NAMALWA (cell line): Measurements from ENCODE around the gene MRPL17.

Source experiments
- DNase-seq: peaks from one replicate; pipeline ENCODE4 v3.0.0-alpha.2; 2015; ENCODE audit warnings: low spot score

The MRPL17 gene

DNA sequence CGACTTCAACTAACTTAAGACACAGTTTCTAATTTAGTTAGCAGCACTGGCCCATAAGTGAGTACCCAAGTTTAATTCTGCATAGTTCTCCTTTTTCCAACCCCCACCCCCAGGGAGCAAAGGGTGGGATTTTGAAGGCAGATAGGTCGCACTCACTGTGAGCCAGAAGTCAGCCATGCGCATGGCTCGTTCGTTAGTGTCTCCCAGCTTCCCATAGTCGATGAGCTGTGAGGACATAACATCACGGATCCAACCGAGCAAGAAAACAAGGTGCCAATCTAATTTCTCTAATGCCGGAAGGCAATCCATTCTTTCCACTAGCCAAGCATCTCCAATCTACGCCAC, 577 bp downstream of the MRPL17 start:
- no peak for DNase-seq

GRCh38 chr11:6681949-6682348, 1.2 kb downstream of the MRPL17 start:
- no peak for DNase-seq

GRCh38 chr11:6681505-6681904, 1.6 kb downstream of the MRPL17 start:
- DNase-seq: no peak

DNA sequence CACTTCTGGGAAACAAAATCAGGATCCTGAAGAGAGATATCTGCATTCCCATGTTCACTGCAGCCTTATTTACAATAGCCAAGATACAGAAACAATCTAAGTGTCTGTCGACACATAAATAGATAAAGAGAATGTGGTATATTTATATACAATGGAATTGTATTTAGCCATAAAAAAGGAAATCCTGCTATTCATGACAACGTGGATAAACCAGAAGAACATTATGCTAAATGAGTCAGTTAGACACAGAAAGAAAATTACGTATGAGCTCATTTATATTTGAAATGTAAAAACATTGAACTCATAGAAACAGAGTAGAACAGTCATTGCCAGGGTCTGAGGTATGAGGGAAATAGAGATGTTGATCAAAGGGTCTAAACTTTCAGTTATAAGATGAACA, 6.1 kb downstream of the MRPL17 start:
- no peak for DNase-seq

GRCh38 chr11:6674862-6675261, 8.3 kb downstream of the MRPL17 start:
- DNase-seq: no peak

DNA sequence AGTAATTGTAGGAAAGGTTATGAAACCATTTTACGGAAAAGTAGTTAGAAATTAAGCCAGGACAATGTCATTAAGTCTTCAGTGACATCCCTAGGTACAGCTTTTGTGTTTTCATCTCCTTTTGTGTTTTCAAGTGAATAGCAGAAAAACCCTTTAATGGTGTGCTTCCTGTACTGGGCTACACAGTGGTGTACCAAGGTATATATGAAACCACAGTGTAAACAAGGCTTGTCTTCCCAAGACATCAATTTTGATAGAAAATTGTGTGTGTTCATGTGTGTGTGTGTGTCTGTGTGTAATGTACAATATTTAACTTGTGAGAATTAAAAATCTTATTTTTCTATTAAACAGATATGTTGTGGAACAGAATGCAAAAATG, 8.9 kb downstream of the MRPL17 start:
- DNase-seq: no peak

DNA sequence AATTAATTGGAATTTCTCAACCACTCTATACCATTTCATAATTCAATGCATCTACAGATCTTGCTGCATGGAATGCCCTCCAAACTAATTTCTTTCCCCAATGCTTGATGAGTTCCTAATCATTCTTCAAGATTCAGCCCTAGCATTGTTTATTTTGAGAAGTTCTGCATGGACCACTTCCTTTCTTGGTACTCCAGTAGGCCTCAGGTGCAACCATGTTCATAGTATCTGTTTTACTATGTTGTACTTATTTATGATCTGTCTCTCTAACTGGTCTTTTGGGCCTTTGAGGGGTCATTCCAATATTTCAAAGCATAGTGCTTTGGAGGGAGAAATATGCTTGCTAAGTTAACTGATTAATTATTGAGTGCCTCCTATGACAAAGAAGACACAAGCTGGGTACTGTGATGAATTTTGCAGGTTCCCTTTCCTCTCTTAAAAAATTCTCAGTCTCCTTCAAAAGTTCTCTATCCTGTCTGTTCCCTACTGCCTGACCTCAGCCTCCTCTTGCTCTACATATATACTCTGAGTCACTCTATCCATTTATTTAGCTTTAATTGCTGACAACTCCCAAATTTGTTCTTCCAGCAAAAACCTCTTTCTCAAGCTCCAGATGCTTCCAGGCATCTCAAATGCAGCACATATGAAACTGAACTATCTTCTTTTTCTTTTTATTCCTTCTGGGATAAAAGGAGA, 9.5 kb downstream of the MRPL17 start:
- no peak for DNase-seq

GRCh38 chr11:6671991-6672390, 11.1 kb downstream of the MRPL17 start:
- no peak for DNase-seq

DNA sequence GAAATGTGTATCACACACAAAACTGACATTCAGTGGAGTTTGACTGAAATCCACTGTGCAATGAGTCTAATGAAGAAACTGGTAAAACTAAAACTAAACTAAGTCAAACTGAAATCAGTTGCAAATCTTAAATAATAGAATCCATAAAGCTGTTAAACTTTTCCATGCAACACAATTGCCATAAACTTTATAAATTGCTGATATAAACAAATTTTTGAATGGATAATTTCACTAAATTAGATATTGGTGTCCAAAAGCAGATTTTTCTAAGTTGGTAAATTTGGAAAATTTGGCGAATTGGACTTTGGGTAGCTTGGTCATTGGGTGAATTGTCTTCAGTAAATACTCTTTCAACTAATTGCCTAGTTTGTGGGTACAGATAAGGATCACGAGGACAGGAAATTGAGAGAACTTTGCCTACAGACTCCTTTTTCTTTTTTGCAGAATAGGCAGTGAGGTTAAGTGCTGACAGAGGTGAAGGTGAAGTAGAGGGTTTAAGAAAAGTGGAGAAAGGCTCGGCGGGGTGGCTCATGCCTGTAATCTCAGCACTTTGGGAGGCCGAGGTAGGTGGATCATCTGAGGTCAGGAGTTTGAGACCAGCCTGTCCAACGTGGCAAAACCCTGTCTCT, 12.8 kb downstream of the MRPL17 start:
- DNase-seq: no peak

DNA sequence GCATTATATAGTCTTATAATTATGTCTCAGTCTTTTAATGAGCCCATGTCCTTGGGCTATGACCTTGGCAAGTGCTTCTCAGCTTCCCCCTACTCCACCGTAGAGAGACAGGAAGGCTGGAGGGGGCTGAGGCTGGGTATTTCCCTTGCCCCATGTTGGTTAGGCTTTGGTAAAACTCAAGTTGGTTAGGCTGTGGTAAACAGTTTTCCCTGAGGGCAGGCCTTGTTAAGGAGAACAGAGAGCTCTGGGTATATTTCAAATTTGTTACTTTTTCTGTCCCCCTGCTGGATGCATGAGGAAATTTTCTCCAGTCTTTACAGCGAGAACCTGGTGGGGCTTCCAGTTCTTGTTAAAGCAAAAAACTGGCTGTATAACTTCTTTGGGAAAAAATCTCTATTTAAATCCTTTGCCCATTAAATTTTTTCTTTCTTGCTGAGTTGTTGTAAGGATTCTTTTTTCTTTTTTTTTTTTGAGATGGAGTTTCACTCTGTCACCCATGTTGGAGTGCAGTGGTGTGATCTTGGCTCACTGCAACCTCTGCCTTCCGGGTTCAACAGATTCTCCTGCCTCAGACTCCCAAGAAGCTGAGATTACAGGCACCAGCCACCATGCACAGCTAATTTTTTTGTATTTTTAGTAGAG, 15.3 kb downstream of the MRPL17 start:
- DNase-seq: peak; percentile 63

GRCh38 chr11:6666302-6667183, 16.6 kb downstream of the MRPL17 start:
- DNase-seq: no peak

DNA sequence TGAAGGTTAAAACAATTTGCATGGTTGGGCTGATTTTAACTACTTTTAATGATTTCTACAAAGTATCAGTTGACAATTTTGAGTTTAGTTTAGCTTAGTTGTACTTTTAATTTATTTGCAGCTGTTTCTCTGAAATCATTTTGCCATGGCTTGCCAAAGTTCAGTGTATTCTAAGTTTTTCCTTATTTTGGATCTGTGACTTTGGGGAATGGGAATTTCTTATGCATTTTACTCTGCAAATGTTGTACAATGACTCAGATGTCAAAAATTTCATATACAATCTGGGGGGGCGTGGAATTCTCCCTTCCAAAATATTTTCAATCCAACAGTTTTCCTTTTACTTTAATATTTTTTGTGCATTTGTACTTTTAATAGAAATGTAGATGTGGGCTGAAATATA, 18.6 kb downstream of the MRPL17 start:
- no peak for DNase-seq

GRCh38 chr11:6663794-6664469, 19.2 kb downstream of the MRPL17 start:
- no peak for DNase-seq

- no peak for DNase-seq
These were observed 22.4 kb downstream of the MRPL17 start for GRCh38 chr11:6660712-6661111.

GRCh38 chr11:6658647-6659046, 24.5 kb downstream of the MRPL17 start:
- no peak for DNase-seq

DNA sequence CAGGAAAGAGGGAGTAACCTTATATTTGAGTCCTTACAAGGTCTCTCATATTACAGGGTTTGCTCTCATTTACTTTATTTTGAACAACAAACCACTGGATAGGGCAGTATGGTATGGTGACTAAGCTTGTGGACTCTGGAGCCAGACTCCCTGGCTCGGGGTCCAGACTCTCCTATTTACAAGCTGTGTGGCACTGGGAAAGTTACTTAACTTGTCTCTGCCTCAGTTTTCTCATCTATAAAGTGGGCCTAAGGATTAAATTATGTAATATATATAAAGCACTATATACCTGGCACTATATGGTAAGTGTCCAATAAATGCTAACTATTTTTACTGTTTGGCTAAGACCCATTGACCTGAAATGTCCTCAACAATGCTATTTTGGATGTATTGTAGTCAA, 25.8 kb downstream of the MRPL17 start:
- DNase-seq: no peak

GRCh38 chr11:6656936-6657335, 26.2 kb downstream of the MRPL17 start:
- no peak for DNase-seq

DNA sequence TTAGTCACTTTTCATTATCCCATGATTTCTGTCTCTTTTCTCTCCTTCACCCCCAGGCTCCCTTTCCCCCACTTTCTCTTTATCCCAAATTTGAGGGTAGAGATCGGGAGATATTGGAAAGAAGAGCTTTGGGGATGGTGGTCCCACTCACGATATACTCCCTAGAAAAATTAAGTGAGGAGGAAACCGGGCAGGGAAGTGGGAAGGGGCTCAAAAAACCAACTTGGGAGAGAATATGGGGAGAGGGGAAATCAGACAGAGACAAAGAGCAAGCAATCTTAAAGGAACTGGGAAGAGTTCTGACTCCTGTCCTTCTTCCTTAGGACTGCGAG, 26.6 kb downstream of the MRPL17 start:
- DNase-seq: no peak

DNA sequence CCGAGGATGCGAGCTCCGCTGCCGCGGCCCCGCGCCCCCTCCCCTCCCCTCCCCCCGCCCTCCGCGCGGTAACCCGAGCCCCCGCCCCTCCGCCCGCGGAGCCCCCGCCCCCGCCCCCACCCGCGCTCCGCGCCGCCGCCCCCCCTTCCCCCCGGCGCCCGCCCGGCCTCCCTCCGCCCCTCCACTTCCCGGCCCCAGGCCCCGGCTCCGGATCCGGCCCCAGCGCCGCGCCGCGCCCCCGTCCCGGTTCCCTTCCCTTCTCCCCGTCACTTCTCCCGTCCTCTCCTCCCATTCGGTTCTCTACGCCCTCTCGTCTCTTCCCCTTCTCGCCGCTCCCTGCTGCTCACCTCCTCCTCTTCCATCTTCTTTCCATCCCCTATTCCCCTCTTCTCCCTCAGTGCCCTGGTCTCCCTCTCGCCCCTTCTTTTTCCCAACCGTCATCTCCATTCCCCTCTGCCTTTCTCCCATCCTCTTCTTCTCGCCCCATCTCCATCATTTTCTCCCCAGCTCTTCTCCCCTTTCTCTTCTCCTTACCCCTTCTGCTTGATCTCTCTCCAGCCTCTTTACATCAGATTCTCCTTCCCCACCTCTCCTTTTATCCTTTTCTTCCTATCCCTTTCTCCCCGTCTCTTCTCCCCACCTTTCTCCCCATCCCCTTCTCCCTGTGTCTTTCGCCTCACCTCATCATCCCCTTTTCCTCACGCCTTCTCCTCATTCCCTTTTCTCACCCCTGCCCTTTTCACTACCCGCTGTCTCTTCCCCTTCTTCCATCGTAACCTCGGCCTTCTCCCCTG, 27.2 kb downstream of the MRPL17 start, which contains the start of gene DCHS1:
DCHS1 (minus strand) TSS at position 20 of the 794 bp plus-strand sequence. CDS start 14,196 bp downstream, outside the sequence.
- DNase-seq: no peak

DNA sequence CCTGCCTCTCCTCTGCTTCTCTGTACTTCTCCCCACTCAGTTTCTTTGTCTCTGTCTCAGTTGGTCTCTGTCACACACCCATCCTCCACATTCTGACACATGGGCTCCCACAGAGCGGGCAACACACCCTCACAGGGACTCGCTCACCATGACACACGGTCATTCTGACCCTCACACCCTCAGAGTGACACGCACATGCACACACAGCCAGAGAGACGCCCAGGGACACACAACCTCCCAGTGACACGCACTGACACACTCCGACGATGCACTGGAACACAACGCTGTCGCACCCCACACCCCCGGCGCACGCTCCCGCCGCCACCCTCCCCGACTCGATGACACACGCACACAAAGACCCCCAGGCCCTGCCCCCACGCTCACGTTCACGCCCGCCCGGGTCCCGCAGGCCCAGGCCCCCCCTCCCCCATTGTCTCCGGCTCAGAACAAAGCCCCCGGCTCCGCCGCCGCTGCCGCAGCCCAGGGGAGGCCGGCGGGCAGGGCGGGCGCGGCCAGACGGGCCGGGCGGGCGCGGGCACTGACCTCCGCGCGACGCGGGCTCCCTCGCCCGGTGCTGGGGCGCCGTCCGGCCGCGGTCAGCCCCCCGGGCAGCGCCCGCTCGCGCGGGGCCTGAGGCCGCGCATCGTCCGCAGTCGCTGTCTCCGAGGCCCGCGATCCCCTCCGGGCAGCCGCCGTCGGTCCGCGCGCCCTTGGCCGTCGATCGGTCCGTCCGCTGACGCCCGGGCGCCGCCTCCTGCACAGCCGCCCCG, 27.9 kb downstream of the MRPL17 start:
- DNase-seq: no peak
